Omental fat pad (tissue), 4 donors: ENCODE measurements around the gene APOO. TPM values are rescaled to one million over a fixed set of nuclear protein-coding genes. Genes with fewer than 3 reads are reported as not detected.
A peak's percentile ranks its signal among the peaks of the same experiment; 100 is the strongest.

Experiments
- ATAC-seq: fragments of 150-250 bp; one replicate; pipeline ENCODE4 v1.9.1; 2016; ENCODE audit warnings: mild to moderate bottlenecking, moderate library complexity; ENCODE audit not compliant: low FRiP score
- DNase-seq: peaks from one replicate; pipeline ENCODE4 v3.0.0-alpha.2; 2019; ENCODE audit warnings: low spot score
- total RNA-seq, 4 donors: library from RNA; depleted of rRNA; stranded (reverse); fragments of >200 nt; gene quantifications; one replicate each; pipeline ENCODE4 v1.1.0, GENCODE V29; 2016
- TF ChIP-seq, protein P1 (sequence below), 3 donors: fragments of 450-650 bp; IDR thresholded peaks; one replicate each; pipeline ENCODE4 v1.5.1; 2016 to 2017; ENCODE audit warnings: antibody characterized with exemption in 3 of 3, mild to moderate bottlenecking in 3 of 3, moderate library complexity in 2 of 3

APOO gene
- total RNA-seq, 4 donors from 2014 or later = 4.4 to 10.0 (median 4.9) TPM

- TF ChIP-seq, protein P1, sequence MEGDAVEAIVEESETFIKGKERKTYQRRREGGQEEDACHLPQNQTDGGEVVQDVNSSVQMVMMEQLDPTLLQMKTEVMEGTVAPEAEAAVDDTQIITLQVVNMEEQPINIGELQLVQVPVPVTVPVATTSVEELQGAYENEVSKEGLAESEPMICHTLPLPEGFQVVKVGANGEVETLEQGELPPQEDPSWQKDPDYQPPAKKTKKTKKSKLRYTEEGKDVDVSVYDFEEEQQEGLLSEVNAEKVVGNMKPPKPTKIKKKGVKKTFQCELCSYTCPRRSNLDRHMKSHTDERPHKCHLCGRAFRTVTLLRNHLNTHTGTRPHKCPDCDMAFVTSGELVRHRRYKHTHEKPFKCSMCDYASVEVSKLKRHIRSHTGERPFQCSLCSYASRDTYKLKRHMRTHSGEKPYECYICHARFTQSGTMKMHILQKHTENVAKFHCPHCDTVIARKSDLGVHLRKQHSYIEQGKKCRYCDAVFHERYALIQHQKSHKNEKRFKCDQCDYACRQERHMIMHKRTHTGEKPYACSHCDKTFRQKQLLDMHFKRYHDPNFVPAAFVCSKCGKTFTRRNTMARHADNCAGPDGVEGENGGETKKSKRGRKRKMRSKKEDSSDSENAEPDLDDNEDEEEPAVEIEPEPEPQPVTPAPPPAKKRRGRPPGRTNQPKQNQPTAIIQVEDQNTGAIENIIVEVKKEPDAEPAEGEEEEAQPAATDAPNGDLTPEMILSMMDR (IDR thresholded peaks at IDR 0.05) = no peak
- no peak for ATAC-seq
- no peak for DNase-seq
Observed at GRCh38 chrX:23851544-23851943, 56.2 kb downstream of the APOO start.

DNA sequence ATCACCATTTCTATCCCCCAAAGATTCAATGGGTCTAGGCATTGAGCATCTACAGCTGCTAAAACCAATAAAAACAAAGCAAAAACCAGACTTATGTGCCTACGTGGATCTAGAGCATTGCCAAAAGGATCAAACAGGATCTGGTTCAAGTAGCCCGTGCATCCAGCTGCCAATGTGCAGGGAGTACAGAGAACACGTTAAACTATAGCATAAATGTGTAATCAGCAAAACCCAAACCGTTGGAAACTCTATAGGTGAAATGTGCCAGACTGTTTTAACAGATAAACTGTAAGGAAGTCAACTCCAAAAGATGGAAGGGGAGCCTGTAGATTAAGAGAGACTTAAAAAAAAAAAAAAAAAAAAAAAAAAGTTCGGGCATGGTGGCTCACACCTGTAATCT lies 58.5 kb downstream of the APOO start:
- TF ChIP-seq, protein P1 (IDR thresholded peaks at IDR 0.05) = no peak
- ATAC-seq = no peak
- no peak for DNase-seq

GRCh38 chrX:23845351-23845817 lies 62.4 kb downstream of the APOO start:
- DNase-seq (no peak), ATAC-seq (no peak)
- TF ChIP-seq, protein P1 (IDR thresholded peaks at IDR 0.05) = no peak

- peak; percentile 81 for ATAC-seq
- DNase-seq = no peak
- TF ChIP-seq, protein P1 (IDR thresholded peaks at IDR 0.05) = no peak
Observed at GRCh38 chrX:23844502-23845138, 63.1 kb downstream of the APOO start.

DNA sequence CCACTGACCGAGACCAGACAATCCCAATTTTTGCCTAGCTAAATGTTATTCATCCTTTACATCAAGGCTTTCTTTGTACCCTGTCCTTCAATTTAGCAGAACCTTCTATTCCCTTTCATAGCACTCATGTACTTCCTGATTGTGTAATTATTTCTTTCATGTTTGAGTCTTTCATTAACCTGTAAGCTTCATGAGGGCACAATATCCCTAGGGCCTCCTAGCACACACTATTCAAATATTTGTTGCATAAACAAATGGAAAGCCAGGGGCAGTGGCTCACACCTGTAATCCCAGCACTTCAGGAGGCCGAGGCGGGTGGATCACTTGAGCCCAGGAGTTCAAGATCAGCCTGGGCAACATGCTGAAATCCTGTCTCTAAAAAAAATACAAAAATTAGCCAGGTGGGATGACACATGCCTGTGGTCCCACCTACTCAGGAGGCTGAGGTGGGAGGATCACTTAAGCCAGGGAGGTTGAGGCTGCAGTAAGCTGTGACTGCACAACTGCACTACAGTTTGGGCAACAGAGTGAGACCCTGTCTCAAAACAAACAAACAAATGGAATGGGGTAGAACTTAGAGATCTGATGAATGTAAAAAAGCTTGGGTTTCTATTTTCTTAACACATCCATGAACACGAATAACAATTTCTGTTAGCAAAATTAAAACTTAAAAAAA lies 65.8 kb downstream of the APOO start:
- DNase-seq (no peak), ATAC-seq (no peak)
- TF ChIP-seq, protein P1 (IDR thresholded peaks at IDR 0.05) = no peak

DNA sequence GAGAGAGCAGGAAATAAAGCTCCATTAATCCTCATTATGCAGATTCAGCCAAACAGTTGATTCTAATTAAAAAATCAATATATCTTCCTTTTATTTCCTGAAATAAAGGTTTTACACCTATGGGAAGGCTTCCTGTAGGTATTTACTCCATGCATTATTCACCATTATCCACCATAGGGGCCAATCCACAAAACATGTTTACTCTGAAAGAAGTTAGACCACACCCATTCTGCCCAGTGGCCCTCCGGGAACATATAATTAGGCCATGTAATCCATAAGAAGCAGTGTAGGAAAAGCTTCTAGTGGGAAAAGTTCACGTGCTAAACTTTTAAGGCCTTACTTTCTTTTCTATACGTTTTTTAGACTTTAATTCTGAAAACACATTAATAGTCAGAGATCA lies 67.1 kb downstream of the APOO start:
- TF ChIP-seq, protein P1 (IDR thresholded peaks at IDR 0.05) = no peak
- no peak for DNase-seq
- no peak for ATAC-seq

DNA sequence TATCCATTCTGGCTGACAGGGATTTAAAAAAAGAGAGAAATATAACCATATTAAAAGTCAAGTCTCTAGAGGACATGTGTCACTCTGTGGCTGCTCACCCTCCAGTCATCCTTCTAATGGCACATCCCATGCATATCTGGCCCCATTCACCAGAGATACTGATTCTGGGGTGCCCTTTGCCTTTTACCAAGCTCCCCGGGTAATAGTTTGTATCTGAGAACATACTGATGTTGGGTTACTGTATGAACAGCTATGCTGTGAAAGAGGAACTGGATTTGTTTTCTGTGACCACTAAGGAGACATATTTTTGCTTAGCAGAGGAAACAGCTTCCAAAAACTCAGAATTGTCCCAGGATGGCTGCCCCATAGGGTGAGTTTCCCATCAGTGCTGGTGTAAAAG lies 68.8 kb downstream of the APOO start:
- ATAC-seq (no peak), DNase-seq (no peak)
- TF ChIP-seq, protein P1 (IDR thresholded peaks at IDR 0.05) = no peak
